ENCODE data around the gene MYL10. TPM values are rescaled to one million over a fixed set of nuclear protein-coding genes. Genes with fewer than 3 reads are reported as not detected.

Gene MYL10
- total and polyA plus RNA-seq, 2 experiments from 2014 or later = 0.23 to 1.2 TPM

- Histone ChIP-seq H3K9me3 (ENCODE audit: low read depth) (no peaks in the 10 kb centered on the region), H3K4me2 (no peak overlapping the region), H3K79me2 (no peaks in the 10 kb centered on the region), H3K9me2 (replicated peaks; ENCODE audit: insufficient read depth) (no peaks in the 10 kb centered on the region), H4K20me1 (ENCODE audit: insufficient read depth, poor library complexity, severe bottlenecking) (no peaks in the 10 kb centered on the region), H2AFZ (no peak overlapping the region), H3K27me3 (no peaks in the 10 kb centered on the region), H3K4me1 (ENCODE audit: insufficient read depth) (no peaks in the 10 kb centered on the region), H3K27ac (no peak overlapping the region), H3K4me3 (no peak overlapping the region), H3K36me3 (replicated peaks; ENCODE audit: insufficient read depth, low read depth) (no peaks in the 10 kb centered on the region)
- WGBS (ENCODE audit: low lambda C conversion rate, missing lambda C conversion rate) = 77% methylated on average over 3 of the region's 3 CpGs
- no peak for DNase-seq (ENCODE audit: low spot score)
- TF ChIP-seq, protein P1, sequence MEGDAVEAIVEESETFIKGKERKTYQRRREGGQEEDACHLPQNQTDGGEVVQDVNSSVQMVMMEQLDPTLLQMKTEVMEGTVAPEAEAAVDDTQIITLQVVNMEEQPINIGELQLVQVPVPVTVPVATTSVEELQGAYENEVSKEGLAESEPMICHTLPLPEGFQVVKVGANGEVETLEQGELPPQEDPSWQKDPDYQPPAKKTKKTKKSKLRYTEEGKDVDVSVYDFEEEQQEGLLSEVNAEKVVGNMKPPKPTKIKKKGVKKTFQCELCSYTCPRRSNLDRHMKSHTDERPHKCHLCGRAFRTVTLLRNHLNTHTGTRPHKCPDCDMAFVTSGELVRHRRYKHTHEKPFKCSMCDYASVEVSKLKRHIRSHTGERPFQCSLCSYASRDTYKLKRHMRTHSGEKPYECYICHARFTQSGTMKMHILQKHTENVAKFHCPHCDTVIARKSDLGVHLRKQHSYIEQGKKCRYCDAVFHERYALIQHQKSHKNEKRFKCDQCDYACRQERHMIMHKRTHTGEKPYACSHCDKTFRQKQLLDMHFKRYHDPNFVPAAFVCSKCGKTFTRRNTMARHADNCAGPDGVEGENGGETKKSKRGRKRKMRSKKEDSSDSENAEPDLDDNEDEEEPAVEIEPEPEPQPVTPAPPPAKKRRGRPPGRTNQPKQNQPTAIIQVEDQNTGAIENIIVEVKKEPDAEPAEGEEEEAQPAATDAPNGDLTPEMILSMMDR (IDR thresholded peaks at IDR 0.05; ENCODE audit: poor library complexity) = no peak
- TF ChIP-seq EZH2 (IDR thresholded peaks at IDR 0.05; ENCODE audit: borderline replicate concordance) (no peak), EZH2phosphoT487 (IDR thresholded peaks at IDR 0.05; ENCODE audit: low read depth, severe bottlenecking, unreplicated experiment) (no peak)
Observed at GRCh38 chr7:101576998-101577397, 52.1 kb downstream of the MYL10 start.

DNA sequence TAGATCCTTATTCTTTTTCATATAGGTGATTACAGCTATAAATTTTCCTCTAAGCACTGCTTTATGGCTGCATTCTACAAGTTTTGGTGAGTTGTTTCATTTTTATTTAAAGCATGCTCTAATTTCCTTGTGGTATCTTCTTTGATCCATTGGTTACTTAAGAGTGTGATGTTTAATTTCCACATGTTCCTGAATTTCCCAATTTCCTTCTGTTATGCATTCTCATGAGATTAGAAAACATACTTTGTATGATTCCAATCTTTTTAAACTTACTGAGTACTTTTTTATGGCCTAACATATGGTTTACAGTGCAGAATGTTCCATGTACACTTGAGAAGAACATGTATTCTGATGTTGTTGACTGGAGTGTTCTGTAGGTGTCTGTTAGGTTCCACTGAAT lies 53.4 kb downstream of the MYL10 start:
- no peaks in the 10 kb centered on the region for H3K27me3 ChIP-seq
- no peaks in the 10 kb centered on the region for H3K79me2 ChIP-seq
- no peaks in the 10 kb centered on the region for H3K36me3 ChIP-seq (replicated peaks; ENCODE audit: insufficient read depth, low read depth)
- H3K9me2 ChIP-seq (replicated peaks; ENCODE audit: insufficient read depth) = no peaks in the 10 kb centered on the region
- H3K27ac ChIP-seq = peak overlapping the region; percentile 43
- no peaks in the 10 kb centered on the region for H3K9me3 ChIP-seq (ENCODE audit: low read depth)
- no peak for DNase-seq (ENCODE audit: low spot score)
- H3K4me3 ChIP-seq = no peak overlapping the region
- no peak overlapping the region for H2AFZ ChIP-seq
- no peak overlapping the region for H3K4me2 ChIP-seq
- H3K4me1 ChIP-seq (ENCODE audit: insufficient read depth) = no peaks in the 10 kb centered on the region
- TF ChIP-seq, protein P1 (IDR thresholded peaks at IDR 0.05; ENCODE audit: poor library complexity) = no peak
- TF ChIP-seq EZH2phosphoT487 (IDR thresholded peaks at IDR 0.05; ENCODE audit: low read depth, severe bottlenecking, unreplicated experiment) (no peak), EZH2 (IDR thresholded peaks at IDR 0.05; ENCODE audit: borderline replicate concordance) (no peak)
- no peaks in the 10 kb centered on the region for H4K20me1 ChIP-seq (ENCODE audit: insufficient read depth, poor library complexity, severe bottlenecking)

DNA sequence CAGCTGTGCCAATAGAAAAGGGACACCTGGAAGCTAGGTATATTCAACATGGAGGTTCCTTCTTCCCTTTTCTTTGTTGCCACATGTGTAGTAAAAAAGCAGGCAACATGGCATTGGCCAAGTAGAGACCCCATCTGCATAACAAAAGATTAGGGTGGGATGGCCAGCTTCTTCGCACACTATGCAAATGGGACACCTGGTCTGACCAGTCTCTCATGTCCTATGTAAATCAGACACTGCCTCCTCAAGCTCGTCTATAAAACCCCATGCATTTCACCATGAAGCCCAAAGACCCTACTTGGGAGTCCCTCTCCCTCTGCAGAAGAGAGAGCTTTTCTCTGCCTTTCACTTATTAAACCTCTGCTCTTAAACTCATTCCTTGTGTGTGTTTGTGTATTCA lies 53.9 kb downstream of the MYL10 start:
- Histone ChIP-seq H3K4me2 (no peak overlapping the region), H3K4me1 (ENCODE audit: insufficient read depth) (no peaks in the 10 kb centered on the region), H3K4me3 (no peak overlapping the region), H2AFZ (no peak overlapping the region), H3K9me2 (replicated peaks; ENCODE audit: insufficient read depth) (no peaks in the 10 kb centered on the region), H4K20me1 (ENCODE audit: insufficient read depth, poor library complexity, severe bottlenecking) (no peaks in the 10 kb centered on the region), H3K27me3 (no peaks in the 10 kb centered on the region), H3K79me2 (no peaks in the 10 kb centered on the region), H3K27ac (peak overlapping the region; percentile 43), H3K36me3 (replicated peaks; ENCODE audit: insufficient read depth, low read depth) (no peaks in the 10 kb centered on the region), H3K9me3 (ENCODE audit: low read depth) (no peaks in the 10 kb centered on the region)
- no peak for DNase-seq (ENCODE audit: low spot score)
- TF ChIP-seq EZH2 (IDR thresholded peaks at IDR 0.05; ENCODE audit: borderline replicate concordance) (no peak), EZH2phosphoT487 (IDR thresholded peaks at IDR 0.05; ENCODE audit: low read depth, severe bottlenecking, unreplicated experiment) (no peak)
- TF ChIP-seq, protein P1 (IDR thresholded peaks at IDR 0.05; ENCODE audit: poor library complexity) = no peak
- WGBS (ENCODE audit: low lambda C conversion rate, missing lambda C conversion rate) = 41% methylated on average over 2 of the region's 2 CpGs

DNA sequence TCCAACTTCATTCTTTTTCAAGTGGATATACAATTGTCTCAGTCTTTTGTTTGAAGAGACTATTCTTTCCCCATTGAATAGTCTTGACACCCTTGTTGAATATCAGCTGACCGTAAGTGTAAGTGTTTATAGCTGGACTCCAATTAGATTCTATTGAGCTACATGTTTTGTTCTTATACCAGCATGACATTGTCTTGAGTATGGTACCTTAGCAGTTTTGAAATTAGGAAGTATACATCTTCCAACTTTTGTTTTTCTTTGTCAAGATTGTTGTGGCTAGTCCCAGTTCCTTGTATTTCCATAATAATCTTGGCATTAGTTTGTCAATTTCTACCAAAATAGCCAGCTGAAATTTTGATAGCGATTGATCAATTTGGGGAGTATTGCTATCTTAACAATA lies 56.9 kb downstream of the MYL10 start:
- TF ChIP-seq EZH2 (IDR thresholded peaks at IDR 0.05; ENCODE audit: borderline replicate concordance) = no peak
- no peak for TF ChIP-seq EZH2phosphoT487 (IDR thresholded peaks at IDR 0.05; ENCODE audit: low read depth, severe bottlenecking, unreplicated experiment)
- TF ChIP-seq, protein P1 (IDR thresholded peaks at IDR 0.05; ENCODE audit: poor library complexity) = no peak
- H3K36me3 ChIP-seq (replicated peaks; ENCODE audit: insufficient read depth, low read depth) = no peaks in the 10 kb centered on the region
- H4K20me1 ChIP-seq (ENCODE audit: insufficient read depth, poor library complexity, severe bottlenecking) = no peaks in the 10 kb centered on the region
- no peak overlapping the region for H3K27ac ChIP-seq
- H3K9me2 ChIP-seq (replicated peaks; ENCODE audit: insufficient read depth) = no peaks in the 10 kb centered on the region
- no peaks in the 10 kb centered on the region for H3K79me2 ChIP-seq
- no peak overlapping the region for H2AFZ ChIP-seq
- H3K27me3 ChIP-seq = no peaks in the 10 kb centered on the region
- H3K9me3 ChIP-seq (ENCODE audit: low read depth) = no peaks in the 10 kb centered on the region
- DNase-seq (ENCODE audit: low spot score) = no peak
- WGBS (ENCODE audit: low lambda C conversion rate, missing lambda C conversion rate) = 95% methylated on average over 2 of the region's 2 CpGs
- H3K4me1 ChIP-seq (ENCODE audit: insufficient read depth) = no peaks in the 10 kb centered on the region
- no peak overlapping the region for H3K4me2 ChIP-seq
- no peak overlapping the region for H3K4me3 ChIP-seq
